ENCODE data around the gene PASK.

GRCh38 chr2:241066171-241066892, 82.9 kb downstream of the PASK start:
- TF ChIP-seq CTCF (IDR thresholded peaks at IDR 0.05 in 4 of 5, conservative IDR thresholded peaks at IDR 0.05 in 1 of 5) = no peak
- no peak for TF ChIP-seq POLR2A (IDR thresholded peaks at IDR 0.05)

All from gastrocnemius medialis (tissue), 4 donors.